Measurements from ENCODE around the gene GAS7. TPM values are rescaled to one million over a fixed set of nuclear protein-coding genes. Genes with fewer than 3 reads are reported as not detected.

Gene GAS7
- total and polyA plus RNA-seq, 9 of the 15 experiments (the other 6 are each of a cell fraction or from before 2014, with no cell fraction given): 0.11 to 0.33 TPM; not detected in 7

DNA sequence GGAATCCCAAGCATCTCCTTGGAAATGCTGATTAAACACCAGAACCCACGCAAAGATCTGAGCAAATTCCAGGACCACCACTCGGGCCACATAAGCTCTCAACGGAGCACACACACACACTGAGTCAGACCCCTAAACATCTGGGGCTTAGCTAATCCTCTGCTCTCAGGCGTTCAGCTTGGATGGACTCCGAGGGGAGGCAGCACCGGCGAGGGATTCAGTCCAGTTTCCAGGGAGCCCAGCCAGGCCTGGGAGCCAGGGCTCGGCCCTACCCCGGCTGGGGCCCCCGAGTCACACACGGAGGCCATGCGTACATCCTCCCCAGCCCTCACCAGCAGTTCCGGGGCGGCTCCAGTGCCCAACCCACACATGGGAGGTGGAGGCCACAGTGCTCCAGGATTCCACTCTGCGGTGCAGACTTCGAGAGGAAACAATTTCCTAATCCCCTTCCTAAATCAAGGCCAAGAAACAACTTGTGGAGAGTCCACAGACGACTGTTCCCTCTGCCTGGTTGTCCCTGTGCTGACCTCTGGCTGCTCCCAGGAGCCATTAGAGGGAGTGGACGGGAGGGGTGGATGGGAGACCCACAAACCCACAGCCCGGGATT lies 70.5 kb downstream of the GAS7 start:
- no peak overlapping the region for H3K9ac ChIP-seq (ENCODE audit: insufficient read depth in 1 of 2, low read depth in 2 of 2, low read length in 2 of 2)
- H3K4me3 ChIP-seq: no peak overlapping the region
- ChIA-PET POLR2A (interaction anchor here (0.8 kb wide), 1 partner anchor 32 kb away, joined by 3 read pairs; no protein-coding TSS in a partner anchor), CTCF (ENCODE audit: low intra/inter-chr PET ratio) (no interaction called here)
- H3K27ac ChIP-seq (ENCODE audit: extremely low read depth, low read depth, low read length): no peak overlapping the region
- ATAC-seq: no peak
- no peaks in the 10 kb centered on the region for H4K20me1 ChIP-seq (replicated peaks; ENCODE audit: control insufficient read depth, insufficient read depth, low read length)
- in situ Hi-C loops (cut with MboI): no loop called here
- H3K79me2 ChIP-seq (ENCODE audit: control insufficient read depth, insufficient read depth, low read length): no peaks in the 10 kb centered on the region
- H3K9me3 ChIP-seq (replicated peaks; ENCODE audit: control insufficient read depth, insufficient read depth, low read depth, low read length): no peaks in the 10 kb centered on the region
- no peak for DNase-seq (ENCODE audit: extremely low read depth in 1 of 4, low spot score in 3 of 4)
- WGBS (ENCODE audit: insufficient coverage, low coverage, missing lambda C conversion rate): 1% methylated on average over 18 of the region's 19 CpGs
- no TSS peak for BruUV-seq (replicated peaks)
- no peaks in the 10 kb centered on the region for H3K36me3 ChIP-seq (ENCODE audit: control insufficient read depth, insufficient read depth, low read length)
- H3K4me2 ChIP-seq (ENCODE audit: insufficient read depth, low read length): no peak overlapping the region
- no peaks in the 10 kb centered on the region for H3K9me1 ChIP-seq (ENCODE audit: control insufficient read depth, insufficient read depth, low read length)
- intact Hi-C loops (cut with micrococcal nuclease): no loop called here
- H3K4me1 ChIP-seq (replicated peaks in 1 of 2; ENCODE audit: control insufficient read depth in 2 of 2, insufficient read depth in 2 of 2, low read length in 2 of 2): no peaks in the 10 kb centered on the region
- H3K27me3 ChIP-seq (ENCODE audit: control insufficient read depth in 2 of 2, insufficient read depth in 2 of 2, low read length in 2 of 2): no peaks in the 10 kb centered on the region; a peak in 1 of 5 replicates
- FAIRE-seq: no peak
- no peak overlapping the region for H2AFZ ChIP-seq (ENCODE audit: low read depth, low read length)
- TF ChIP-seq FOXA3 (CRISPR knock-in tag; conservative IDR thresholded peaks at IDR 0.05 in 1 of 2, IDR thresholded peaks at IDR 0.05 in 1 of 2): no peak
- no peak for TF ChIP-seq ERF (CRISPR knock-in tag; IDR thresholded peaks at IDR 0.05)
- no peak for TF ChIP-seq MECOM (CRISPR knock-in tag; IDR thresholded peaks at IDR 0.05)
- TF ChIP-seq, protein P1, sequence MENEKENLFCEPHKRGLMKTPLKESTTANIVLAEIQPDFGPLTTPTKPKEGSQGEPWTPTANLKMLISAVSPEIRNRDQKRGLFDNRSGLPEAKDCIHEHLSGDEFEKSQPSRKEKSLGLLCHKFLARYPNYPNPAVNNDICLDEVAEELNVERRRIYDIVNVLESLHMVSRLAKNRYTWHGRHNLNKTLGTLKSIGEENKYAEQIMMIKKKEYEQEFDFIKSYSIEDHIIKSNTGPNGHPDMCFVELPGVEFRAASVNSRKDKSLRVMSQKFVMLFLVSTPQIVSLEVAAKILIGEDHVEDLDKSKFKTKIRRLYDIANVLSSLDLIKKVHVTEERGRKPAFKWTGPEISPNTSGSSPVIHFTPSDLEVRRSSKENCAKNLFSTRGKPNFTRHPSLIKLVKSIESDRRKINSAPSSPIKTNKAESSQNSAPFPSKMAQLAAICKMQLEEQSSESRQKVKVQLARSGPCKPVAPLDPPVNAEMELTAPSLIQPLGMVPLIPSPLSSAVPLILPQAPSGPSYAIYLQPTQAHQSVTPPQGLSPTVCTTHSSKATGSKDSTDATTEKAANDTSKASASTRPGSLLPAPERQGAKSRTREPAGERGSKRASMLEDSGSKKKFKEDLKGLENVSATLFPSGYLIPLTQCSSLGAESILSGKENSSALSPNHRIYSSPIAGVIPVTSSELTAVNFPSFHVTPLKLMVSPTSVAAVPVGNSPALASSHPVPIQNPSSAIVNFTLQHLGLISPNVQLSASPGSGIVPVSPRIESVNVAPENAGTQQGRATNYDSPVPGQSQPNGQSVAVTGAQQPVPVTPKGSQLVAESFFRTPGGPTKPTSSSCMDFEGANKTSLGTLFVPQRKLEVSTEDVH (IDR thresholded peaks at IDR 0.05; ENCODE audit: low read depth, partially characterized antibody): no peak
- no peak for TF ChIP-seq CBX8 (IDR thresholded peaks at IDR 0.05; ENCODE audit: borderline replicate concordance, extremely low read depth, low read depth, low read length, poor library complexity, severe bottlenecking)
- no peak for TF ChIP-seq FOXA1 (IDR thresholded peaks at IDR 0.05; ENCODE audit: borderline replicate concordance)
- TF ChIP-seq, protein P2, sequence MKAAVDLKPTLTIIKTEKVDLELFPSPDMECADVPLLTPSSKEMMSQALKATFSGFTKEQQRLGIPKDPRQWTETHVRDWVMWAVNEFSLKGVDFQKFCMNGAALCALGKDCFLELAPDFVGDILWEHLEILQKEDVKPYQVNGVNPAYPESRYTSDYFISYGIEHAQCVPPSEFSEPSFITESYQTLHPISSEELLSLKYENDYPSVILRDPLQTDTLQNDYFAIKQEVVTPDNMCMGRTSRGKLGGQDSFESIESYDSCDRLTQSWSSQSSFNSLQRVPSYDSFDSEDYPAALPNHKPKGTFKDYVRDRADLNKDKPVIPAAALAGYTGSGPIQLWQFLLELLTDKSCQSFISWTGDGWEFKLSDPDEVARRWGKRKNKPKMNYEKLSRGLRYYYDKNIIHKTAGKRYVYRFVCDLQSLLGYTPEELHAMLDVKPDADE (conservative IDR thresholded peaks at IDR 0.05; ENCODE audit: control insufficient read depth, low read depth, low read length): no peak
- TF ChIP-seq CBFB (CRISPR knock-in tag; IDR thresholded peaks at IDR 0.05): no peak
- TF ChIP-seq, protein P3, sequence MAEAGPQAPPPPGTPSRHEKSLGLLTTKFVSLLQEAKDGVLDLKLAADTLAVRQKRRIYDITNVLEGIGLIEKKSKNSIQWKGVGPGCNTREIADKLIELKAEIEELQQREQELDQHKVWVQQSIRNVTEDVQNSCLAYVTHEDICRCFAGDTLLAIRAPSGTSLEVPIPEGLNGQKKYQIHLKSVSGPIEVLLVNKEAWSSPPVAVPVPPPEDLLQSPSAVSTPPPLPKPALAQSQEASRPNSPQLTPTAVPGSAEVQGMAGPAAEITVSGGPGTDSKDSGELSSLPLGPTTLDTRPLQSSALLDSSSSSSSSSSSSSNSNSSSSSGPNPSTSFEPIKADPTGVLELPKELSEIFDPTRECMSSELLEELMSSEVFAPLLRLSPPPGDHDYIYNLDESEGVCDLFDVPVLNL (CRISPR knock-in tag; IDR thresholded peaks at IDR 0.05; ENCODE audit: low read depth): no peak
- TF ChIP-seq SP2 (IDR thresholded peaks at IDR 0.05; ENCODE audit: extremely low read depth, low read depth, low read length, poor library complexity, severe bottlenecking): no peak
- TF ChIP-seq ZNF76 (CRISPR knock-in tag; IDR thresholded peaks at IDR 0.05; ENCODE audit: borderline replicate concordance): no peak
- TF ChIP-seq, protein P4, sequence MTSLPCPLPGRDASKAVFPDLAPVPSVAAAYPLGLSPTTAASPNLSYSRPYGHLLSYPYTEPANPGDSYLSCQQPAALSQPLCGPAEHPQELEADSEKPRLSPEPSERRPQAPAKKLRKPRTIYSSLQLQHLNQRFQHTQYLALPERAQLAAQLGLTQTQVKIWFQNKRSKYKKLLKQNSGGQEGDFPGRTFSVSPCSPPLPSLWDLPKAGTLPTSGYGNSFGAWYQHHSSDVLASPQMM (CRISPR knock-in tag; IDR thresholded peaks at IDR 0.05): no peak
- TF ChIP-seq, protein P5, sequence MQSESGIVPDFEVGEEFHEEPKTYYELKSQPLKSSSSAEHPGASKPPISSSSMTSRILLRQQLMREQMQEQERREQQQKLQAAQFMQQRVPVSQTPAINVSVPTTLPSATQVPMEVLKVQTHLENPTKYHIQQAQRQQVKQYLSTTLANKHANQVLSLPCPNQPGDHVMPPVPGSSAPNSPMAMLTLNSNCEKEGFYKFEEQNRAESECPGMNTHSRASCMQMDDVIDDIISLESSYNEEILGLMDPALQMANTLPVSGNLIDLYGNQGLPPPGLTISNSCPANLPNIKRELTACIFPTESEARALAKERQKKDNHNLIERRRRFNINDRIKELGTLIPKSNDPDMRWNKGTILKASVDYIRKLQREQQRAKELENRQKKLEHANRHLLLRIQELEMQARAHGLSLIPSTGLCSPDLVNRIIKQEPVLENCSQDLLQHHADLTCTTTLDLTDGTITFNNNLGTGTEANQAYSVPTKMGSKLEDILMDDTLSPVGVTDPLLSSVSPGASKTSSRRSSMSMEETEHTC (IDR thresholded peaks at IDR 0.05): no peak
